ENCODE results near the gene PCSK4.
A peak's percentile ranks its signal among the peaks of the same experiment; 100 is the strongest.

The PCSK4 gene

GRCh38 chr19:1460033-1460995 lies 29.8 kb downstream of the PCSK4 start:
- H3K4me3 ChIP-seq (ENCODE audit: low read depth, low read length): no peak overlapping the region

DNA sequence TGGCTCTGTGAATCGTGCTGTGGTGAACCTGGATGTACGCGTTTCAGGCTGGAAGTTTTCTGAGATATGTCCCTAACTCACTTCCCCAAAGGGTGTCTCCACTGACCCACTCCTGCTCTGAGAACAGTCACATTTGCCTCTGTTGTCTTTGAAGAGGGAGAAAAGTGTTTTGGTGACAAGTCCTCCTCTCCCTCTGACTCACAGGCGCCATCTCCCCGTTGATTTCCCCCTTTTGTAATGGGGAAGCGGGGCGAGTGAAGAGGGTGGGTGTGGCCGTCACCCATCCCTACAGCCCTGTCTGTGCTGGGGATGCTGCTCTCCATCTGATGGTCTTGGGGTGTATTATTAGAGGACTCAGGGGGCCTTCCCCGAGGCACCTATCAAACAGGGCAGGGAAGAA lies 30.7 kb downstream of the PCSK4 start:
- H3K4me3 ChIP-seq (ENCODE audit: low read depth, low read length): no peak overlapping the region

More at GRCh38 chr19:1460033-1460995, 29.8 kb downstream of the PCSK4 start:
- DNase-seq (ENCODE audit: low read depth): no peak

GRCh38 chr19:1457892-1458291 lies 32.3 kb downstream of the PCSK4 start:
- no peak for DNase-seq (ENCODE audit: low read depth)
- no peak overlapping the region for H3K4me3 ChIP-seq (ENCODE audit: low read depth, low read length)

More for the DNA sequence above, 30.7 kb downstream of the PCSK4 start:
- no peak for DNase-seq (ENCODE audit: low read depth)

- no peak overlapping the region for H3K4me3 ChIP-seq (ENCODE audit: low read depth, low read length)
- no peak for DNase-seq (ENCODE audit: low read depth)
Measured at GRCh38 chr19:1457031-1457739, 33.0 kb downstream of the PCSK4 start.

- H3K4me3 ChIP-seq (ENCODE audit: low read depth, low read length): no peak overlapping the region
- DNase-seq (ENCODE audit: low read depth): no peak
Measured at GRCh38 chr19:1456121-1456900, 33.8 kb downstream of the PCSK4 start.

- DNase-seq (ENCODE audit: low read depth): no peak
- H3K4me3 ChIP-seq (ENCODE audit: low read depth, low read length): no peak overlapping the region
Measured at GRCh38 chr19:1455336-1456120, 34.6 kb downstream of the PCSK4 start.

DNA sequence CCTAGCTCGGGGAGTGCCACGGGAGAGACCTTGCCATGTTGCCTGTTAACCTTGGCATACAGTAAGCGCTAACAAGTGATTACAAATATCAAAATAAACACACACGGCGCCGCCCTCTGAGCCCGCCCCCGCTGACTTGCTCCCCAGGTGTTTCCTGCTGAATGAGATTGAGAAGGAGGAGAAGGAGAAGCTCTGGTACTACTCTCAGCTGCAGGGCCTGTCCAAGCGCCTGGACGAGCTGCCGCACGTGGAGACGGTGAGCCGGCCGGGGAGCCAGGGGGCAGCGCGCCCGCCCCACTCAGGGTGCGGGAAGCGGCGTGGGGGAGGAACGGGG lies 35.2 kb downstream of the PCSK4 start:
- no peak for DNase-seq (ENCODE audit: low read depth)
- no peak overlapping the region for H3K4me3 ChIP-seq (ENCODE audit: low read depth, low read length)

- no peak overlapping the region for H3K4me3 ChIP-seq (ENCODE audit: low read depth, low read length)
- no peak for DNase-seq (ENCODE audit: low read depth)
Measured at GRCh38 chr19:1453525-1454364, 36.4 kb downstream of the PCSK4 start.

DNA sequence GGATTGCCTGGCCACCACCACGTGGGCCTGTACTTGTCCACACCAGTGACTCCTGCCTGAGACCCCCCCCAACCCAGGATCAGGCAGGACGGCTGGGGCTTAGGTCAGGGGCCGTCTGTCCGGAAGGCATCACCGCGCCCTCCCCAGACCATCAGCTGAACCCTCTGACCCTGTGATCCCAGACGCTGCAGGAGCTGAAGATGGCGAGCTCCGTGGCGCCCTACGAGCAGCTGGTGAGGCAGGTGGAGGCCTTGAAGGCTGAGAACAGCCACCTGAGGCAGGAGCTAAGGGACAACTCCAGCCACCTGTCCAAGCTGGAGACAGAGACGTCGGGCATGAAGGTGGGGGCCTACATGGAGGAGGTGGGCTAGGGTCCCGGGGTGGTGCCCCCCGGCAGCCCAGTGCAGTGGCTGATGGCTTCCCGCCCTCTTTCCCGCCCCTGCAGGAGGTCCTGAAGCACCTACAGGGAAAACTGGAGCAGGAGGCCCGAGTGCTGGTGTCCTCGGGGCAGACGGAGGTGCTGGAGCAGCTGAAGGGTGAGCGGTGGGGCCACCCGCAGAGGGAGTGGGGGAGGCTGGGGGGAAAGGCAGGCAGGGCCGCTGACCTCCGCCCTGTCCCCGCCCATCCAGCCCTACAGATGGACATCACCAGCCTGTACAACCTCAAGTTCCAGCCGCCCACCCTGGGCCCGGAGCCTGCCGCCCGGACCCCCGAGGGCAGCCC lies 37.2 kb downstream of the PCSK4 start:
- no peak overlapping the region for H3K4me3 ChIP-seq (ENCODE audit: low read depth, low read length)

GRCh38 chr19:1451916-1452801 lies 38.0 kb downstream of the PCSK4 start:
- DNase-seq (ENCODE audit: low read depth): no peak
- H3K4me3 ChIP-seq (ENCODE audit: low read depth, low read length): no peak overlapping the region

More for the DNA sequence above, 37.2 kb downstream of the PCSK4 start:
- DNase-seq (ENCODE audit: low read depth): no peak

DNA sequence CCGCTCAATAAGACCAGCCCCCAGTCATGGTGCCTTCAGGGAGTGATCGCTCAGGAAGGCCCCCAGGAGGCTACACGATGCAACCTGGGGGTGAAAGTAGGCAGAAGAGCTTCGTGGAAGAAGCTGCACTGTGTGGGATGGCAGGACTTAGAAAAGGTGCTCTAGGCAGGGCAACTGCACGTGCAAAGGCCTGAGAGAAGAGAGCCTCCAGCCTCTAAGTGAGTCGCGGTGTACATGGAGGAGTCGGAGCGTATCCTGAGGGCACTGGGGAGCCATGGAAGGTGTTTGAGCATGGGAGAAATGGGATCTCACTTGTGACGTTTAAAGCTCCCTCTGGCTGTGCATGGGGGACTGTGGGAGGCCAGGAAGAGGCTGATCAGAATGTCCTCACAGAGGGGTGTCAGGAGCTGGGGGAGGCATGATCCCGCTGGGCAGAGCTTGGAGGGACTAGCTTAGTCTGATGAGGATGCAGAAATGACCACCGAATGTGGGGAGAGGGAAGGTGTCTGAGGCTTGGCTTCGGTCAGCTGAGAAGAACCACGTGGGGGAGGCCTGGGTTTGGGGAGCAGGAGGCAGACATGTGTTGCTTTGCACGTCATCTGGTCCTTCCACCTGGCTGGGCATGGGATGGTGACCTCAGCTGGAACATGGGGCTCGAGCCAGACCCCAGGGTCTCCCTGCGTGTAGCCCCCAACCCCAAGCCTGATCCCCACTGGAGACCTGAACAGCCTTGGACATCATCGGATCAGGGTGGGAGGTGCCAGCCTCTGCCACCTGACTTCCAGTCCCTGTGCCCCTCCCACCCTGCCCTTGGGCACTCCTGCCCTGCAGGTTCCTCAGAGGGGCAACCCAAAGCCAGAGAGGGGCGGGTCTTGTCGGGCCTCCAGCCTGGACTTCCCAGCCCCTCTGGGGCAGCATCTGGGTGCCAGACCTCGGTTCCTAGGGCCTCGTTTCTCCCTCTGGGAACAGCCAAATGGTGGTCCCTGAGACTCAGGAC lies 39.1 kb downstream of the PCSK4 start:
- H3K4me3 ChIP-seq (ENCODE audit: low read depth, low read length): no peak overlapping the region
- no peak for DNase-seq (ENCODE audit: low read depth)

DNA sequence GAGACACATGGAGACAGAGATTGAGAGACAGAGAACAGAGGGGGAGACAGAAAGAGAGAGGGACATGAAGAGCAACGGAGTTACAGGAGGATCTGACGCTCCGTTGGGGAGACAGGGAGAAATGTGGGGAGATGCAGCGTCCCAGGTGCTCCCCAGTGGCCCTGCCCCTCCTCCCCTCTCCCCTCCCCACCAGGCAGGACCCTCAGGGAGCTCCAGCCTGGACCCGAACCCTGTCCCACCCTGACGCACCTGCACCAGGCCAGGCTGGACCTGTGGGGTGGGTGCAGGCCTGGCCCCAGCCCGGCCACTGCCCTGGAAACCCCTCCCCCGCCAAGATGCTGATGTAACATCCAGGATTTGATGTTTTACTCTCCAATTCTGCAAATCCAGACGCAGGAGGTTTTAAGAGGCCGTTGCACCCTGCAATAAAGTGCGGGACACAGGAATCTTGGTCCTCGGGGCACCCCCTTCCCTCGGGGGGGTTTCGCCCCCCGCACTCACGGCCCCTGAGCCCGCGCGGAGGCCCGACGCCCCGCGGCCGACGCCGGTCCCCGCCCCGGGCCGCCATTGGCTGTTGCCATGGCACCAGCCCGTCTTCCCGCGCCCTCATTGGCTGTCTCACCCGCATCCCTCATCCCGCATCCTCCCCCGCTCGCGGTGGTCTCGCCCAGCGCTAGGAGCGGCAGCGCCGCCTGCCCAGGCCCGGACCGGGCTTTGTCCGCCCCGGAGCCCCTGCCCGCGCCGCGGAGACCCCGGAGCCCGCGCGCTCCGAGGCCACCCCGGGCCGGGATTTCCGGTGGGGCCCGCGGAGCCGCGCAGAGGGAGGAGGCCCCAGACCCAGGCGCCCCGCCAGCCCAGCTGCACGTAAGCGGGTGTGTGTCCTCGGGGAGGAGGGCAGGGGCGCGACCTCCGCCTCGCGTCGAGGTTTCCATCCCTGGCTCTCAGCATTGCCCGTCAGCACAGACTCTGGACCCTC lies 40.4 kb downstream of the PCSK4 start, which contains the start of gene APC2:
APC2 (plus strand) TSS at position 655 of the 976 bp plus-strand sequence. CDS start 2,881 bp downstream, outside the sequence.
- no peak for DNase-seq (ENCODE audit: low read depth)

GRCh38 chr19:1447944-1448343 lies 42.2 kb downstream of the PCSK4 start:
- H3K4me3 ChIP-seq (ENCODE audit: low read depth, low read length): no peak overlapping the region

More for the DNA sequence above, 40.4 kb downstream of the PCSK4 start, which contains the start of gene APC2:
- H3K4me3 ChIP-seq (ENCODE audit: low read depth, low read length): peak within 1 kb of the TSS; percentile 39

DNA sequence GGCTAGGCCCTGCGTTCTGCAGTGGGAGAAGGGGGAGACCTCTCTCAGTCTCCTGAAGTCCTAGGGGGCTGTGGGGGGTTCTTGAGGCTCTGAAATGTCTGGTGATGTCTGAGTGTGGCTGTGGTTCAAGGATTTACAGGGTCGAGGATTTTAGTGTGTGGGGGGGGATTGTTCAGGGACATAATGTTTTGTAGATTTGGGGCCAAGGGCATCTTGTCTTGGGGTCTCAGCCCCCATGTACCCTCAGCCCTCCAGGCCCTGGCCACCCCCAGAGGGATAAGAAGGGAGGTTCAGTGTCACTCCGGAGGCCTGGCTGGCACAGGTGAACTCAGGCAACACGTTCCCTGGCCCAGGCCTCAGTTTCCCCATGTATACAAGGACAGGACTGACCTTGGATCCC lies 42.6 kb downstream of the PCSK4 start:
- H3K4me3 ChIP-seq (ENCODE audit: low read depth, low read length): no peak overlapping the region
- DNase-seq (ENCODE audit: low read depth): no peak

More at GRCh38 chr19:1447944-1448343, 42.2 kb downstream of the PCSK4 start:
- no peak for DNase-seq (ENCODE audit: low read depth)
